Lower lobe of right lung (tissue), 2 donors: Measurements from ENCODE around the gene GARS1. TPM values are rescaled to one million over a fixed set of nuclear protein-coding genes. Genes with fewer than 3 reads are reported as not detected.

Source experiments
- ATAC-seq, 2 donors: fragments of 200-7000 bp; cut with Tn5 transposase; one replicate each; pipeline ENCODE4 v1.9.1; 2020 to 2022; ENCODE audit warnings: mild to moderate bottlenecking in 2 of 2, moderate library complexity in 2 of 2
- DNase-seq: peaks from one replicate; pipeline ENCODE4 v3.0.0-alpha.2; 2020
- H3K27ac ChIP-seq: fragments of 200-600 bp; one replicate; pipeline ENCODE4 v1.8.0; 2022
- H3K27me3 ChIP-seq: fragments of 200-600 bp; one replicate; pipeline ENCODE4 v1.8.0; 2022; ENCODE audit warnings: low read depth
- H3K36me3 ChIP-seq: fragments of 200-600 bp; one replicate; pipeline ENCODE4 v1.8.0; 2022; ENCODE audit warnings: mild to moderate bottlenecking
- H3K4me1 ChIP-seq: fragments of 200-600 bp; one replicate; pipeline ENCODE4 v1.8.0; 2022
- H3K4me3 ChIP-seq: fragments of 200-600 bp; one replicate; pipeline ENCODE4 v1.8.0; 2022; ENCODE audit warnings: mild to moderate bottlenecking
- H3K9me3 ChIP-seq: fragments of 200-600 bp; one replicate; pipeline ENCODE4 v1.8.0; 2022
- intact Hi-C: fragments of 100-400 bp; cut with DNase I; formaldehyde crosslinking; loops from one replicate; pipeline ENCODE4 v1.11.0; 2022
- total RNA-seq: library from RNA; stranded (reverse); fragmentation: NEBNext Ultra II Directional; extraction: Animal tissue kit (Norgen Biotek cat#: 25700); gene quantifications from one replicate; pipeline ENCODE4 v1.2.1, GENCODE V29; 2021
- TF ChIP-seq, protein P1 (sequence below): fragments of 200-600 bp; IDR thresholded peaks from one replicate; pipeline ENCODE4 v1.8.0; 2022; ENCODE audit warnings: antibody characterized with exemption, mild to moderate bottlenecking
- donor health status: DM: no; HTN: yes; CAD: no; lungs with severe emphysema.

Gene GARS1
- total RNA-seq, 1 donor from 2014 or later = 67.7 TPM

DNA sequence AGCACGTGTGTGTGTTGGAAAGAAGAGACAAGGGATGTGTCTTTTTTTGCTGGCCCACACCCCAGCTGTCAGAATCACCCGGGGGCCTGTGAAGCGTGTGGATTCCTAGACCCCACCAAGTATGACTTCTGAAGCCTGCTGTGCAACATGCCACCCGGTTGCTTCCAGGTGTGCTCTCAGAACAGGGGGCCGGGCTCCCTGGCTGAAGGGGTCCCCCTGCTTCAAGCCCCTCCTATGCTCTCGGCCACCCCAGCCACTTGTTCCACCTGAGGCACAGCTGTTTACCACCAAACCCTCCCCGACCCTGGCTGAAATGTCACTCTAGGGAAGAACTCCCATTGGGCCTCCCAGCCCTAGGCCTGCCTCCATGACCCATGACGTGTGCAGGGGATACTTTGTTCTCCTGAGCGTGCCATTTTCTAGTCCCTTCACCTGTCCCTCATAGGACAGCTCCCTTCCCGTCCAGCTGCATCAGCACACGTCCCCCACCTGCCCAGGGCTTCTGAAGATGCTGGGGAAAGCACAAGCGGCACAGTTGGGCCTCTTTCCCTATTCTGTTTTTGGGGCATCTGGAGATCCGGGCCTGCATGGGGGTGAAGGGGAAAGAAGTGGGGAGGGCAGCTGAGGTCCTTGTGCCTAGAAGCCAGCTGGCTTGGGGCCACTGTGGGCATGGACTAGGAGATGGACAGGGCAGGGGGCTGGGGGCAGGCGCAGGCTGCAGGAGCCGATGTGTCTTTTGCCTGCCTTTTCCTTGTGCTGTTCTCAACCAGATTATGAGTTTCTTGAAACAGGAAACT lies 54.3 kb downstream of the GARS1 start:
- no peak for ATAC-seq

DNA sequence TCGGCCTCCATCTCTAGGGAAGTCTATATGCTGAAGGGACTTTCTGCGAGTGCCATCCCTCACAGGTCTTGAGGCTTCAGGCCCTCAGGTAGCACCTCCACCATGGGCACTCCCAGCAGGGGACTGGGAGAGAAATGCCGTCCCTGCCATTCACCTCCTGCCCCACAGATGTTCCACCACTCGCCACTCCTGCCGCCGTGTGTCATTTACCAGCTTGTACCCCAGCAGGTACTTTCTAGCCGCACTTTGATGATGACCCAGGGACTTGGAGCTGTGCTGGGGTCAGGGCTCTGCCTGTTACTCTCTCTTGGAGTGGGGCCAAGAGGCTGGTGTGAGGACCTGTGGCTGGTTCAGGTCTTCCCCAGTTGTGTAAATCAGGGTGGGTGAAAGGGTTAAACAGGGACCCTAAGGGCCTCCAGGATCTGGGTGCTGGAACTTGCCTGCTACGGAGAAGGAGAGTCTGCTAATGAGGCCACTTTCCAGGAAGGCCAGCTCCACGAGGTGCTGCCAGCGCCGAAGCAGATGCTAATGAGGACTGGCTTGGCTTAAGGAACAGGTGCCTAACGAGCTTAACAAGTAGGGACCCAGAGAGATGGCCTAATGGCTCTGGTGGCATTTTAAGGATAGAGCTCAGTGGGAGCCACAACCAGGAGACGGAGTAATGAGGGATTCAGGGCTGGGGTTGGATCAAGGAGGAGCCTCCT lies 55.2 kb downstream of the GARS1 start:
- TF ChIP-seq, protein P1, sequence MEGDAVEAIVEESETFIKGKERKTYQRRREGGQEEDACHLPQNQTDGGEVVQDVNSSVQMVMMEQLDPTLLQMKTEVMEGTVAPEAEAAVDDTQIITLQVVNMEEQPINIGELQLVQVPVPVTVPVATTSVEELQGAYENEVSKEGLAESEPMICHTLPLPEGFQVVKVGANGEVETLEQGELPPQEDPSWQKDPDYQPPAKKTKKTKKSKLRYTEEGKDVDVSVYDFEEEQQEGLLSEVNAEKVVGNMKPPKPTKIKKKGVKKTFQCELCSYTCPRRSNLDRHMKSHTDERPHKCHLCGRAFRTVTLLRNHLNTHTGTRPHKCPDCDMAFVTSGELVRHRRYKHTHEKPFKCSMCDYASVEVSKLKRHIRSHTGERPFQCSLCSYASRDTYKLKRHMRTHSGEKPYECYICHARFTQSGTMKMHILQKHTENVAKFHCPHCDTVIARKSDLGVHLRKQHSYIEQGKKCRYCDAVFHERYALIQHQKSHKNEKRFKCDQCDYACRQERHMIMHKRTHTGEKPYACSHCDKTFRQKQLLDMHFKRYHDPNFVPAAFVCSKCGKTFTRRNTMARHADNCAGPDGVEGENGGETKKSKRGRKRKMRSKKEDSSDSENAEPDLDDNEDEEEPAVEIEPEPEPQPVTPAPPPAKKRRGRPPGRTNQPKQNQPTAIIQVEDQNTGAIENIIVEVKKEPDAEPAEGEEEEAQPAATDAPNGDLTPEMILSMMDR = no peak
- H3K36me3 ChIP-seq = no peaks in the 10 kb centered on the region
- intact Hi-C loops = no loop called here
- H3K4me3 ChIP-seq = no peak overlapping the region
- ATAC-seq (no peak), DNase-seq (no peak)
- H3K4me1 ChIP-seq = no peaks in the 10 kb centered on the region
- H3K9me3 ChIP-seq = no peaks in the 10 kb centered on the region
- no peak overlapping the region for H3K27ac ChIP-seq
- no peaks in the 10 kb centered on the region for H3K27me3 ChIP-seq

More for the DNA sequence above, 54.3 kb downstream of the GARS1 start:
- H3K36me3 ChIP-seq = no peaks in the 10 kb centered on the region
- TF ChIP-seq, protein P1 = no peak
- no peaks in the 10 kb centered on the region for H3K9me3 ChIP-seq
- no peak overlapping the region for H3K27ac ChIP-seq
- H3K4me3 ChIP-seq = no peak overlapping the region
- H3K27me3 ChIP-seq = no peaks in the 10 kb centered on the region
- no peaks in the 10 kb centered on the region for H3K4me1 ChIP-seq
- no peak for DNase-seq
- intact Hi-C loops = no loop called here

DNA sequence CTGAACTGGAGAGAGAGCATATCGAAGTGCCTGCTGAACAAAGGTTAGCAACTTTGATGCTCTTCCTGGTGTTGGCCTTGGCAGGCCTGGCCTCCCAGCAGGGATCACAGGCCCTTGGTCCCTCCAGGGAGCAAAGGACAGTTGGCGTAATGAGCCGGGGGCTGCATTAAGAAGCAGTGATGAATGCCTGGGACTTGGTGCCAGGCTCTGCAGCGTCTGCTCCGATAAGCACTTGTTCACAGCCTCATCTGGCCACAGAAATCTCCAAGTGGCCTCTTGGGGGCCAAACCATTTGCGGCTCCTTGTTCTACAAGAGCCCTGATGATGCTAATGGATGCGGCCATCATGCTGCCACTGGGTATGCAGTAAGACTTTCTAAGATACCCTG lies 55.7 kb downstream of the GARS1 start:
- no peak for DNase-seq
- TF ChIP-seq, protein P1 = no peak
- intact Hi-C loops = no loop called here
- no peak for ATAC-seq
- H3K27ac ChIP-seq = no peak overlapping the region
- H3K4me1 ChIP-seq = no peaks in the 10 kb centered on the region
- H3K4me3 ChIP-seq = no peak overlapping the region
- no peaks in the 10 kb centered on the region for H3K27me3 ChIP-seq
- no peaks in the 10 kb centered on the region for H3K9me3 ChIP-seq
- no peaks in the 10 kb centered on the region for H3K36me3 ChIP-seq

DNA sequence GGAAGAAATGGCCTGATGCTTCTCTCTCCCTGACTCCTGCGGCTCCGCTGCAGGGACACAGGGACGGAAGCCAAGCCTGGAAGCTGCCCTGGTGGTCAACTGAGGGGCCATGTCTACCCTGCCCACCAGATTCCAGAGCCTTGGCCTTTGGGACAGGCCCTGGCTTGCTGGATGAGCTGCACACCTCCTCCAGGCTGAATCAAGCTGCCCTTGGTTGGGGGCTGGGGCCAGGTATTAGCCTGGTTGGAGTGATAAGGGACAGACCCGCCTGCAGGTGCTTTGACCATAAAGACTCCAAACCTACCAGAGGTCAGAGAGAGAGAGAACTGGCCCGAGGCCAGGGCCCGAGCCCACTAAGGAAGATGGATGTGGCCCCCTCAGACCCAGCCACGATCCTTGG lies 57.5 kb downstream of the GARS1 start:
- Histone ChIP-seq H3K4me3 (no peak overlapping the region), H3K27ac (no peak overlapping the region), H3K4me1 (no peaks in the 10 kb centered on the region), H3K9me3 (no peaks in the 10 kb centered on the region), H3K27me3 (no peaks in the 10 kb centered on the region), H3K36me3 (no peaks in the 10 kb centered on the region)
- TF ChIP-seq, protein P1 = no peak
- no peak for ATAC-seq
- intact Hi-C loops = no loop called here
- no peak for DNase-seq

DNA sequence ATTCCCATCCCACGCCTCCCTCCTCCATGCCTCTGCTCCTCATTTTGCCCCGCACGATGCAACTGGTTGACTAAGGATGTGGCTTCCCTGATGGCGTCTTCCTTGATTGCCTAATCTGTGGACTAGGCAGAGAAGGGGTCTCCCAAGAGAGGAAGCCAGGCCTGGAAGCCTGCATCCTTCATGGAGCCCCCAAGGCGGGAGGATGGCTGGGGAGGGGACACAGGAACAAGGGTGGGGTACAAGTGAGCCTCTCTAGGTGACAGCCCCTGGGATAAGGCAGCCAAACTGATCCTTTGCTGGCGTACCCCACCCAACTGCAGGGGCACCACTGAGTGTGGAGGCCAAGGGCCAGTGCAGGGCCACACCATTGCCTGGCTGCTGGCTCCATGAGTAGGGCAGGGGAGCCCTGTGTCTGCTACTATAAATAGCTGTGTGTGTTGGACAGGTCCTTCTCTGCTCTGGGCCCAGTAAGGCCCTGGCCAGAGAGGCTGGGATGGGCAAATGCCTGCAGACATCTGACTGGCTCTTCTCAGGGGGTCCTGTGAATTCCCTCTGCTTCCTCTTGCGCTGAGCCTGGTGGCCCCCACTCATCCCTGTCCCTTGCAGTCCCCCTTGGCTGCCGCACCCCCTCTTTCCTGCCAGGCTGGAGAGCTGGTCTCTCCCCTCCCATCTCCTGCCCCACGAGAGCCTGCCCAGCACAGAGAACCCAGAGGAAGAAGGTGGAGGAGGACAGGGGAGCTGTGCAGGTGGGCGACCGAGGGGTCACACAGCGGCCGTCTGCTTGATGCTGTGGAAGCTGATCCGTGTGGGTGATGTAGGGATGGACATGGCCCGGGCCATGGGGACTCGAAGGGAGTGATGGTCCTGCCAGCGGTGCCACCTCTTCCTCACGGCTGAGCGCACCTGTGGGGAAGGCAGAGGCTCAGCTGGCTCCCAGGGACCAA lies 58.3 kb downstream of the GARS1 start:
- H3K9me3 ChIP-seq = no peaks in the 10 kb centered on the region
- TF ChIP-seq, protein P1 = no peak
- no peak overlapping the region for H3K27ac ChIP-seq
- H3K4me3 ChIP-seq = no peak overlapping the region
- intact Hi-C loops = no loop called here
- H3K27me3 ChIP-seq = no peaks in the 10 kb centered on the region
- no peaks in the 10 kb centered on the region for H3K4me1 ChIP-seq
- H3K36me3 ChIP-seq = no peaks in the 10 kb centered on the region
- DNase-seq (no peak), ATAC-seq (no peak)
